ENCODE measurements around the gene SEC16B. TPM values are rescaled to one million over a fixed set of nuclear protein-coding genes. Genes with fewer than 3 reads are reported as not detected.
A peak's percentile ranks its signal among the peaks of the same experiment; 100 is the strongest.

SEC16B gene
- total RNA-seq, 4 donors from 2014 or later, result 4.7 to 16.9 (median 11.9) TPM

DNA sequence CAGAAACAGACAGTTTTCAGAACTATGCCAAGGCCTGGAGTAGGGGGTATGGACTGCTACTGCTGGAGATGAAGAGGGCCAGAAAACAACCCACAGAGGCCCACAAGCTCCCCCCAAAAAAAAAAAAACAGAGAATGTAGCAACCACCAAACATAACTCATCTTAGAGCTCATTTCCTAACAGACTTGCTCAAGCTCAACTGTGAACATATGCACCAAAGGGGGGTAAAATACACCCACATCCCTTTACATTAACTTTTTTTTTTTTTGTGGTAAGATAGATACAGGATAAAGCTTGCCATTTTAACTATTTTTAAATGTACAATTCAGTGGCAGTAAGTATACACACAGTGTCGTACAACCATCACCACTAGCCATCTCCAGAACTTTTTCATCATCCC, 36.0 kb downstream of the SEC16B start:
- no peak for TF ChIP-seq POLR2A (IDR thresholded peaks at IDR 0.05)
- TF ChIP-seq, protein P1, sequence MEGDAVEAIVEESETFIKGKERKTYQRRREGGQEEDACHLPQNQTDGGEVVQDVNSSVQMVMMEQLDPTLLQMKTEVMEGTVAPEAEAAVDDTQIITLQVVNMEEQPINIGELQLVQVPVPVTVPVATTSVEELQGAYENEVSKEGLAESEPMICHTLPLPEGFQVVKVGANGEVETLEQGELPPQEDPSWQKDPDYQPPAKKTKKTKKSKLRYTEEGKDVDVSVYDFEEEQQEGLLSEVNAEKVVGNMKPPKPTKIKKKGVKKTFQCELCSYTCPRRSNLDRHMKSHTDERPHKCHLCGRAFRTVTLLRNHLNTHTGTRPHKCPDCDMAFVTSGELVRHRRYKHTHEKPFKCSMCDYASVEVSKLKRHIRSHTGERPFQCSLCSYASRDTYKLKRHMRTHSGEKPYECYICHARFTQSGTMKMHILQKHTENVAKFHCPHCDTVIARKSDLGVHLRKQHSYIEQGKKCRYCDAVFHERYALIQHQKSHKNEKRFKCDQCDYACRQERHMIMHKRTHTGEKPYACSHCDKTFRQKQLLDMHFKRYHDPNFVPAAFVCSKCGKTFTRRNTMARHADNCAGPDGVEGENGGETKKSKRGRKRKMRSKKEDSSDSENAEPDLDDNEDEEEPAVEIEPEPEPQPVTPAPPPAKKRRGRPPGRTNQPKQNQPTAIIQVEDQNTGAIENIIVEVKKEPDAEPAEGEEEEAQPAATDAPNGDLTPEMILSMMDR (IDR thresholded peaks at IDR 0.05), result no peak
- Histone ChIP-seq H3K36me3 (no peaks in the 10 kb centered on the region), H3K4me3 (no peak overlapping the region), H3K9me3 (no peaks in the 10 kb centered on the region), H3K4me1 (no peaks in the 10 kb centered on the region), H3K27ac (no peak overlapping the region), H3K27me3 (no peaks in the 10 kb centered on the region)
- intact Hi-C loops (cut with DNase I; ENCODE audit: low total_unique reads), result no loop called here
- no peak for DNase-seq

DNA sequence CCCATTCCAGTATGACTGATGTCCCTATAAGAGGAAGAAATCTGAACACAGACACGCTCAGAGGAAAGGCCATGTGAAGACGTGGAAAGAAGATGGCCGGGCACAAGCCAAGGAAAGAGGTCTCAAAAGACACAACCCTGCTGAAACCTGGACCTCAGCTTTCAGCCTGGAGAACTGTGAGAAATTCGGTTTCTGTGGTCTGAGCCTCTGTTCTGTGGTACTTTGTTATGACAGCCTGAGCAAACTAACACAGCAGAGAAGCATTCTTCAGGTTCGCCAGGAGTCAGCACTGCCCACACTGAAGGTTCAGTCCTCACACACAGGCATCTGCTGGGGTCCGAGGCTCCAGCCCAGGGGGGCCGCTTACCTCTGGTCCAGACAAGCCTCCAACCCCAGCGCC, 37.7 kb downstream of the SEC16B start:
- H3K36me3 ChIP-seq, result no peaks in the 10 kb centered on the region
- no peaks in the 10 kb centered on the region for H3K9me3 ChIP-seq
- no peak for DNase-seq
- intact Hi-C loops (cut with DNase I; ENCODE audit: low total_unique reads), result no loop called here
- no peaks in the 10 kb centered on the region for H3K27me3 ChIP-seq
- no peak overlapping the region for H3K27ac ChIP-seq
- no peak overlapping the region for H3K4me3 ChIP-seq
- H3K4me1 ChIP-seq, result no peaks in the 10 kb centered on the region
- TF ChIP-seq, protein P1 (IDR thresholded peaks at IDR 0.05), result no peak
- TF ChIP-seq POLR2A (IDR thresholded peaks at IDR 0.05), result no peak

DNA sequence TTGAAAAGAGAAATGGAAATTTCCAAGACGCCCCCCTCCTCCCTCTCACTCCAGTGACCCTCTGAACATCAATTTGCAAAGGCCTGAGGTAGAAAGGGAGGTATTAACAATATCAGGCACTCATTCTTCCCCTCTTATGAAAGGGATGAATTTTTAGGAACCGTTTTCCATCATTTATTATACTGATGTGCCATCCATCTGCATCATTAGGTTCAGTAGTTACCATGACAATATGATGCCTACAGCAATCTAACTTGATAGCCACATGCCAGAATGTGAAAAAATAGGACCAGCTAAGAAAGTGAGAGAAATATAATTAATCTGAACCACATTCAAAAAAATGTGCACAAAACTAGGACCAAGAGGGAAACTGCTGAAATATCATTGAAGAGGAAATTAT, 40.9 kb downstream of the SEC16B start:
- H3K4me1 ChIP-seq, result no peaks in the 10 kb centered on the region
- H3K36me3 ChIP-seq, result no peaks in the 10 kb centered on the region
- H3K9me3 ChIP-seq, result no peaks in the 10 kb centered on the region
- intact Hi-C loops (cut with DNase I; ENCODE audit: low total_unique reads), result no loop called here
- H3K27me3 ChIP-seq, result no peaks in the 10 kb centered on the region
- no peak overlapping the region for H3K27ac ChIP-seq
- DNase-seq, result no peak
- no peak overlapping the region for H3K4me3 ChIP-seq
- TF ChIP-seq, protein P1 (IDR thresholded peaks at IDR 0.05), result no peak
- no peak for TF ChIP-seq POLR2A (IDR thresholded peaks at IDR 0.05)

DNA sequence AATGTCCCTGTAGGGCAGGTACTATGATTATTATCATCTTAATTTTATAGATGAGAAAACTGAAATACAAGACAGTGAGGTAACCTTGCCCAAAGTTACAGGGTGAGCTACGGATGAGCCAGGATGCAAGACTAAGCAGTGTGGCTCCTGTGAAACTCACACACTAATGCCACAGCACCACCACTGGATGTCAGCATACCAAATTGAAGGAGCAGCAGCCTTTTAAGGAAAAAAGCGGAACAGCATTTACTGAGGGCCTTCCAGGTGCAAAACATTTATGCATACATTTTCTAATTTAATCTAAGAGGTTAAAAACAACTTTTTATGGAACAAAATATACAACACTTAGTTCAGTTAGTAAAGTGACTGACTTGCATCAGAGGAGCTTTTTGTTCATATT, 41.7 kb downstream of the SEC16B start:
- Histone ChIP-seq H3K27me3 (no peaks in the 10 kb centered on the region), H3K36me3 (no peaks in the 10 kb centered on the region), H3K27ac (no peak overlapping the region), H3K9me3 (no peaks in the 10 kb centered on the region), H3K4me1 (no peaks in the 10 kb centered on the region), H3K4me3 (no peak overlapping the region)
- intact Hi-C loops (cut with DNase I; ENCODE audit: low total_unique reads), result no loop called here
- no peak for DNase-seq
- TF ChIP-seq, protein P1 (IDR thresholded peaks at IDR 0.05), result no peak
- TF ChIP-seq POLR2A (IDR thresholded peaks at IDR 0.05), result no peak

DNA sequence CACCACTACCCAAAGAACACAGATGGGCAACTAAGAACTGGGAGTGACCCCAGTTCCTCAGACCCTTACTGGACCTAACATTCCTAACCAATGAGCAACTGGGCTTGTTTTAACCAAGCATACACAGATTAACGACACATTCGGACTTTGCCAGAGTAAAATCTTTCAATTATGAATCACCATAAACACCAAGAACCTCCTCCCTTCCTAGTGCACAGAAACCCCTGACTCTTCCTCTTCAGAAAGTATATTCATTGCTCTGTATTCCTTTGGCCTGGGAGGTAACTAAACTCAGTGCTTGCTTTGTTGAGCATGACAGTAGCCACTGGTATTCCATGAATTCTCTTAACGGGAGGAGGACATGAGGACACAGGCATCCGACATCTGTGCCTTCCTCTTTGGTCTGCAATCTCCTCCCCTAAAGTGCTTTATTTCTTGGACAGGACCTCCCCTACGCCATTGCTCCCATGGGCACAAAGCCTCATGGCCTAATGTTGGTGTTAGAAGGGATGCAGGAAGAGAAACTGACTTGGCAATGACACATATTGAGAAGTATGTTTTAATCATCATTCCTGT, 42.7 kb downstream of the SEC16B start:
- DNase-seq, result no peak
- Histone ChIP-seq H3K27me3 (no peaks in the 10 kb centered on the region), H3K4me3 (no peak overlapping the region), H3K4me1 (no peaks in the 10 kb centered on the region), H3K9me3 (no peaks in the 10 kb centered on the region), H3K27ac (peak overlapping the region; percentile 53 to 72), H3K36me3 (no peaks in the 10 kb centered on the region)
- intact Hi-C loops (cut with DNase I; ENCODE audit: low total_unique reads), result no loop called here
- TF ChIP-seq, protein P1 (IDR thresholded peaks at IDR 0.05), result no peak
- TF ChIP-seq POLR2A (IDR thresholded peaks at IDR 0.05), result no peak
